ENCODE measurements around the gene DNAI2.

- TF ChIP-seq, protein P1, sequence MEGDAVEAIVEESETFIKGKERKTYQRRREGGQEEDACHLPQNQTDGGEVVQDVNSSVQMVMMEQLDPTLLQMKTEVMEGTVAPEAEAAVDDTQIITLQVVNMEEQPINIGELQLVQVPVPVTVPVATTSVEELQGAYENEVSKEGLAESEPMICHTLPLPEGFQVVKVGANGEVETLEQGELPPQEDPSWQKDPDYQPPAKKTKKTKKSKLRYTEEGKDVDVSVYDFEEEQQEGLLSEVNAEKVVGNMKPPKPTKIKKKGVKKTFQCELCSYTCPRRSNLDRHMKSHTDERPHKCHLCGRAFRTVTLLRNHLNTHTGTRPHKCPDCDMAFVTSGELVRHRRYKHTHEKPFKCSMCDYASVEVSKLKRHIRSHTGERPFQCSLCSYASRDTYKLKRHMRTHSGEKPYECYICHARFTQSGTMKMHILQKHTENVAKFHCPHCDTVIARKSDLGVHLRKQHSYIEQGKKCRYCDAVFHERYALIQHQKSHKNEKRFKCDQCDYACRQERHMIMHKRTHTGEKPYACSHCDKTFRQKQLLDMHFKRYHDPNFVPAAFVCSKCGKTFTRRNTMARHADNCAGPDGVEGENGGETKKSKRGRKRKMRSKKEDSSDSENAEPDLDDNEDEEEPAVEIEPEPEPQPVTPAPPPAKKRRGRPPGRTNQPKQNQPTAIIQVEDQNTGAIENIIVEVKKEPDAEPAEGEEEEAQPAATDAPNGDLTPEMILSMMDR (conservative IDR thresholded peaks at IDR 0.05; ENCODE audit: low read length), result no peak
- TF ChIP-seq EZH2phosphoT487 (IDR thresholded peaks at IDR 0.05; ENCODE audit: borderline replicate concordance), result no peak
Measured at GRCh38 chr17:74282587-74283370, 8.7 kb downstream of the DNAI2 start.

Data from Loucy (cell line).